Activated CD8-positive, alpha-beta memory T cell treated with anti-CD3 and anti-CD28 coated beads, Interleukin-2, amount 50 U/mL, for 24 hours (primary cell): ENCODE data around the gene GABRD.

Experiments used
- DNase-seq: peaks from one replicate; pipeline ENCODE4 v3.0.0-alpha.2; 2020; ENCODE audit errors: extremely low read depth

GABRD gene

GRCh38 chr1:2039251-2039650 lies 20.1 kb downstream of the GABRD start:
- DNase-seq, result no peak

DNA sequence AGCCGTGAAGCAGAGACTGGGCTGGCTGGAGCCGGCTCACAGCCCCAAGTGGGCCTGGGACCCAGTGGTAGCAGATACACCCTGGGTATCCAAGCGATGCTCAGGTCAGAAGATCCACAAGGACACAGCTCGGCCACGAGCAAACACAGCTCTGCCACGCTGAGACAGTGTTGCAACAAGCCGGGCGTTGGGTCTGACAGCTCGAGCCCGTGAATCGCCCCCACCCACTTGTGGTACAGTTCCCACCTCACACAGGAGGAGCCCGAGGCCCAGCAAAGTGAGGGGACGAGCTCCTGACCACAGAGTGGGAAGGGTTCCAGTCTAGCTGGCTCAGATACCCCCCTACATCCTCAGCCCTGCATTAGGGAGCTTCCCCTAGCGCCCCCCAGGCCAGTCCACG lies 22.2 kb downstream of the GABRD start:
- no peak for DNase-seq

DNA sequence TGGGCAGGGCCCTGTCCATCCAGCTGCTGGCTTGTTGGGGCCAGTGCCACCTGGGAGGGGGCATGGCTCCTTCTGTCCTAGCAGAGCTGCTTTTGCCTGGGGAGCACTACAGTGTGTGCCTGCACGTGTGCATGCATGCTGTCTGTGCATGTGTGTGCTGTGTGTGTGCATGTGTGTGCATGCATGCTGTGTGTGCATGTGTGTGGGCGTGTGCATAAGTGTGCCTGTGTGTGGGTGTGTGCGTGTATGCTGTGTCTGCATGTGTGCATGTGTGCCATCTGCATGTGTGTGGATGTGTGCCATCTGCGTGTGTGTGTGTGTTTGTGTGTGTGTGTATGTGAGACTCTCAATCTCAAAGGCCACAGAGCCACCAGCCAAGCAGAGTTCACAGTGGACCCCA lies 22.7 kb downstream of the GABRD start:
- DNase-seq, result no peak

- DNase-seq, result no peak
Measured at GRCh38 chr1:2042830-2043773, 24.0 kb downstream of the GABRD start.

GRCh38 chr1:2043886-2044285 lies 24.7 kb downstream of the GABRD start:
- no peak for DNase-seq

GRCh38 chr1:2044510-2045319 lies 25.6 kb downstream of the GABRD start:
- peak; percentile 33 for DNase-seq

DNA sequence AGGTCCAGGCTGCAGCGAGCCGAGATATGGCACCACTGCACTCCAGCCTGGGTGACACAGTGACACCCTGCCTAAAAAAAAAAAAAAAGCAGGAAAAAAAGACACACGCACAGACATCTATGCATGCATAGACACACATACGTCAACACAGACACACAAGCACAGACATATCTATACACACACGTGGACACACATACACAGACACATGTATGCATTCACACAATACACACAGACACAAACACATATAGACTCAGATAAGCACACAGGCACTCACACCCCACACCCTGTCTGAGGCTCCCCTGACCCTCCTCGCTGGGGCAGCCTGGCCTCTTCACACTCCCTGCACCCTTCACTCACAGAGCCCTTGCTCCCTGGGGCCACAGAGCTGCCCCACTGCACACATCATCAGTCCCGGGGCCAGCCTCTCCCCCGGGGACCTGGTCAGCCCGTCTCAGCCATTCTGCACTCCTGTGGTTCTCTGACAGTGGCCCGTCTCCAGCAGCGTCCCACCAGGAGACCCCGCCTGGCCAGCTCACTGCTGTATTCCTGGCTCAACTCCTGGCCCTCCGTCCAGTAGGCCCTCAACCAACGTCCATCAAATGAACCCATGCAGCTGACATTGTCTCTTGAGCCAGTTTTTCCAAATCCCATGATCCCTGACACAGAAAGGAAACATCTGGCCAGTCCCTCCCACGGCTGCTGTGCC lies 26.5 kb downstream of the GABRD start:
- DNase-seq, result no peak

GRCh38 chr1:2046174-2046917 lies 27.2 kb downstream of the GABRD start:
- DNase-seq, result no peak

GRCh38 chr1:2046953-2047748 lies 28.0 kb downstream of the GABRD start:
- DNase-seq, result no peak

DNA sequence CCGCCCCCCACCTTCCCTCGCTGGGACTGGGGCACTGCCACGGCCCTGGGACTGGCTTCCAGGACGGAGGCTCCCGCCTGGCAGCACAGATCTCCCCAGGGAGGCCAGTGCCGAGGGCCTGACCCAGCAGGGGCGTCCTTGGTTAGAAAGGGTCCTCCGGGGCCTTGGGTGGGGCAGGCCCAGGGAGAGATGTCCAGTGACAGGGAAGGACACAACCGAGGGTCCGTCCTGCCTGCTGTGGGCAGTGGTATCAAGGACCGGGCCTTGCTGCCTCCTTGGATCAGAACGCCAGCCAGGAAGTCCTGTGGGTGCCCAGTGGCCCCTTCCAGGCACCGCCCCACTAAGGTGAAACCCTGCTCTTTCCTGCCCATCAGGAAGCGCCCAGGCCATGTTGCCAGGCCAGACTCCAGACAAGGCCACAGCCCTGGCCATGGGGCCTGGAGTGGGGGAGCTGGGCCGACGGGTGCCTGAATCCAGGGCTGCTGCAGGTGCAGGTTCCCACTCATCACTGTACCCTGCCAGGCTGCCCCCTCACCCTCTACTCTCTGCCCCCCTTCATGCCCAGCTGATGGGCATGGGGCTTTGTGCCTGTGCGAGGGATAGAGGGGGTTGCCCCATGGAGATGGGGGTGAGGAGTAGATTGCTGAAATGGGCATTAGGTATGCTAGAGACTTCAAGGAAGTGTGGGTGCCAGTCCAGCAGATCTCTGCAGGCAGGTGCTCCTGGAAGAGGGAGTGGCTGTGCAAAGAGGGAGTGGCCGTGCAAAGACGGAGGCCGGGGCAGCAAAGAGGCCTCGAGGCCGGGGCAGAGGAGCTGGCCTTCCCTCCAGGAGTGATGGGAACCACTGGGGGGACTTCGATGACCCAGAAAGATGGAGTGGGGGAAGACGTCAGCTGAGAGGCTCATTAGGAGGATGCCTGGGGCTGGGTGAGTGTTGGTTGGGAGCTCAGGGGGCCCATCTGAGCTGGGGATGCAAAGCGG lies 28.9 kb downstream of the GABRD start:
- DNase-seq, result no peak

- no peak for DNase-seq
Measured at GRCh38 chr1:2049225-2049717, 30.1 kb downstream of the GABRD start.

GRCh38 chr1:2049718-2050431 lies 30.7 kb downstream of the GABRD start, which contains the start of gene PRKCZ:
Gene PRKCZ, plus strand, starts transcription at chr1:2050411. Its CDS starts 220 bp downstream, at chr1:2050631.
- peak; percentile 77 for DNase-seq

DNA sequence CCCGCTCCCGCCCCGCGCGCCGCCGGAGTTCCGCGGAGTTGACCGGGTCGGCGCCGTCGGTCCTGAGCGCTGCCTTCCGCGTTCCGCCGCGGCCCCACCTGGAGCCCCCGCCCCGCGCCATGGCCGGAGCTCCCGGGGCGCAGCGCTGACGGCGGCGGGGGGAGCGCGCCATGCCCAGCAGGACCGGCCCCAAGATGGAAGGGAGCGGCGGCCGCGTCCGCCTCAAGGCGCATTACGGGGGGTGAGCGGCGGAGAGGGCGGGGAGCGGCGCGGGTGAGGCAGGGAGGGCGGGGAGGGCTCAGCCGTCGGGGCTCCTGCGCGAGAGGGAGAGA lies 31.3 kb downstream of the GABRD start:
- DNase-seq, result no peak

- DNase-seq, result no peak
Measured at GRCh38 chr1:2050793-2051682, 31.9 kb downstream of the GABRD start.

- DNase-seq, result no peak
Measured at GRCh38 chr1:2052054-2052679, 33.0 kb downstream of the GABRD start.

- DNase-seq, result no peak
Measured at GRCh38 chr1:2052756-2053155, 33.6 kb downstream of the GABRD start.

DNA sequence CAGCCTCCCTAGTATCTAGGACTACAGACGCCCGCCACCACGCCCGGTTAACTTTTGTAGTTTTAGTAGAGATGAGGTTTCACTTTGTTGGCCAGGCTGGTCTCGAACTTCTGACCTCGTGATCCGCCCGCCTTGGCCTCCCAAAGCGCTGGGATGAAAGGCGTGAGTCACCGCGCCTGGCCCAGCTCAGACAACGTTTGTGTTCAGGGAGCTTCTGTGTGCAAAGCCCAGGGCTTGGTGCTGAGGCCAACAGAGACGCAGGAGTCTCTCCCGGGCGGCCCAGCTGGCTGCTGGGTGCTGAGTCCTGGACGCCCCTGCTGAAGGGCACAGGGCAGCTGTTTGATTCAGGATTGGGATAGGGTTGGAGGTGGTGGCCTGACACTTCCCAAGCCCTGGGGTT lies 34.1 kb downstream of the GABRD start:
- no peak for DNase-seq
